Endometrial microvascular endothelial cells (primary cell): ENCODE results near the gene BPIFB2. TPM values are rescaled to one million over a fixed set of nuclear protein-coding genes. Genes with fewer than 3 reads are reported as not detected.
"Not testable (repeated sequence)": the region's sequence is repeated elsewhere in the genome, so short reads cannot be mapped to it uniquely, and the experiment has no call there.

Experiments used
- in situ Hi-C: cut with HindIII; loops from 2 replicates; pipeline ENCODE4 v1.10.0; 2017; ENCODE audit warnings: low sequenced_read_pairs, low pct_unique_long_range_greater_than_20kb; ENCODE audit errors: inconsistent ontology term
- total RNA-seq: library from RNA; depleted of rRNA; stranded (reverse); fragments of >200 nt; gene quantifications from one replicate; pipeline ENCODE4 v1.2.3, GENCODE V29; 2015; ENCODE audit errors: inconsistent ontology term

BPIFB2 gene
- not detected for total RNA-seq

- in situ Hi-C loops: no loop called here
Observed at GRCh38 chr20:33007376-33008335, at the start of gene BPIFB2. Gene BPIFB2 (plus strand): TSS chr20:33007704. CDS start chr20:33008575, 871 bp downstream.

- in situ Hi-C loops: no loop called here
Observed at GRCh38 chr20:32958574-32958973, 48.9 kb upstream of the BPIFB2 start.

GRCh38 chr20:32959351-32960221, 47.9 kb upstream of the BPIFB2 start:
- in situ Hi-C loops: no loop called here

- in situ Hi-C loops: no loop called here
Observed at GRCh38 chr20:32960222-32960518, 47.3 kb upstream of the BPIFB2 start.

GRCh38 chr20:32960849-32961731, 46.4 kb upstream of the BPIFB2 start:
- in situ Hi-C loops: no loop called here

GRCh38 chr20:32962053-32962452, 45.5 kb upstream of the BPIFB2 start:
- in situ Hi-C loops: no loop called here

- in situ Hi-C loops: not testable (repeated sequence)
Observed at GRCh38 chr20:32962646-32963045, 44.9 kb upstream of the BPIFB2 start.

- in situ Hi-C loops: no loop called here
Observed at GRCh38 chr20:32963176-32963575, 44.3 kb upstream of the BPIFB2 start.

GRCh38 chr20:32964575-32964974, 42.9 kb upstream of the BPIFB2 start:
- in situ Hi-C loops: no loop called here

GRCh38 chr20:32965115-32965514, 42.4 kb upstream of the BPIFB2 start:
- in situ Hi-C loops: no loop called here

- in situ Hi-C loops: no loop called here
Observed at GRCh38 chr20:32965581-32966373, 41.7 kb upstream of the BPIFB2 start.

GRCh38 chr20:32966382-32966781, 41.1 kb upstream of the BPIFB2 start:
- in situ Hi-C loops: no loop called here

GRCh38 chr20:32966881-32967781, 40.4 kb upstream of the BPIFB2 start:
- in situ Hi-C loops: no loop called here

GRCh38 chr20:32967961-32968457, 39.5 kb upstream of the BPIFB2 start:
- in situ Hi-C loops: no loop called here

GRCh38 chr20:32968478-32969241, 38.8 kb upstream of the BPIFB2 start:
- in situ Hi-C loops: no loop called here

GRCh38 chr20:32969356-32970114, 38.0 kb upstream of the BPIFB2 start:
- in situ Hi-C loops: no loop called here
